HepG2 (cell line): ENCODE data around the gene TALDO1. TPM values are rescaled to one million over a fixed set of nuclear protein-coding genes. Genes with fewer than 3 reads are reported as not detected.

Experiments used
- AHR ChIP-seq: IDR thresholded peaks from 2 replicates; pipeline ENCODE4 v1.6.1; 2018; ENCODE audit warnings: missing genetic modification reagents, missing compliant biosample characterization
- ETV5 ChIP-seq: IDR thresholded peaks from 2 replicates; pipeline ENCODE4 v1.6.1; 2018; ENCODE audit warnings: missing biosample characterization, missing genetic modification reagents, inconsistent platforms, borderline replicate concordance
- HNRNPLL ChIP-seq: fragments of 200-400 bp; formaldehyde crosslinking; IDR thresholded peaks from 2 replicates; pipeline ENCODE4 v1.6.1; 2017; ENCODE audit warnings: mild to moderate bottlenecking, low read depth, low read length; ENCODE audit not compliant: poor library complexity, severe bottlenecking
- KDM5B ChIP-seq: sonication (generic); formaldehyde crosslinking; IDR thresholded peaks from 2 replicates; pipeline ENCODE4 v1.4.0; 2020; ENCODE audit warnings: missing genetic modification reagents, mild to moderate bottlenecking, borderline replicate concordance
- MAZ ChIP-seq, 2 experiments: sonication (generic) in 1 of 2; formaldehyde crosslinking in 1 of 2; IDR thresholded peaks; 2 replicates each; pipeline versions ENCODE4 v1.5.0 to v1.6.1; 2012 to 2020; ENCODE audit warnings: low read depth in 2 of 2, mild to moderate bottlenecking in 2 of 2, borderline replicate concordance in 1 of 2, improper control_type of control experiment in 1 of 2, low read length in 1 of 2, missing genetic modification reagents in 1 of 2, moderate library complexity in 1 of 2
- PLSCR1 ChIP-seq: sonication (generic); formaldehyde crosslinking; IDR thresholded peaks from 2 replicates; pipeline ENCODE4 v1.5.0; 2020; ENCODE audit warnings: missing genetic modification reagents, mild to moderate bottlenecking, borderline replicate concordance
- RAD21 ChIP-seq: fragments of 450-650 bp; formaldehyde crosslinking; IDR thresholded peaks from 2 replicates; pipeline ENCODE4 v1.5.0; 2020; ENCODE audit warnings: mild to moderate bottlenecking
- TOPORS ChIP-seq: sonication (generic); formaldehyde crosslinking; IDR thresholded peaks from 2 replicates; pipeline ENCODE4 v1.8.0; 2023; ENCODE audit warnings: mild to moderate bottlenecking, missing genetic modification reagents
- UBTF ChIP-seq: sonication (generic); formaldehyde crosslinking; IDR thresholded peaks from 2 replicates; pipeline ENCODE4 v1.4.0; 2020; ENCODE audit warnings: mild to moderate bottlenecking, missing genetic modification reagents
- ZNF792 ChIP-seq: IDR thresholded peaks from 2 replicates; pipeline ENCODE4 v1.6.1; 2016
- polyA plus RNA-seq, 8 experiments: library from polyadenylated mRNA; depleted of rRNA in 3 of 8; stranded (reverse) in 7 of 8; unstranded in 1 of 8; fragments of >200 nt; fragmentation: Illumina TruSeq in 4 of 8; extraction: Trizol in 4 of 8; gene quantifications; 2 replicates each; pipeline versions ENCODE4 v1.2.1 to v1.2.3, GENCODE V29; 2011 to 2016; ENCODE audit warnings: low read depth in 4 of 8, missing spikeins in 1 of 8, mixed read lengths in 1 of 8; ENCODE audit not compliant: insufficient read depth in 1 of 8
- total RNA-seq, 5 experiments: library from RNA; depleted of rRNA; stranded (reverse); fragments of >200 nt; fragmentation: Illumina TruSeq; extraction: Trizol; gene quantifications; 2 replicates each; pipeline ENCODE4 v1.2.3, GENCODE V29; 2016; ENCODE audit warnings: low read depth in 1 of 5
- TF ChIP-seq, protein P1 (sequence below), 2 experiments: sonication (generic) in 1 of 2; formaldehyde crosslinking in 1 of 2; IDR thresholded peaks; 2 replicates each; pipeline versions ENCODE4 v1.6.1 to v1.9.0; 2014 to 2022; ENCODE audit warnings: antibody characterized with exemption in 1 of 2, borderline replicate concordance in 1 of 2, inconsistent platforms in 1 of 2, low read depth in 1 of 2, missing genetic modification reagents in 1 of 2
- TF ChIP-seq, protein P2 (sequence below): sonication (generic); formaldehyde crosslinking; IDR thresholded peaks from 2 replicates; pipeline ENCODE4 v1.8.0; 2022; ENCODE audit warnings: mild to moderate bottlenecking, missing genetic modification reagents, borderline replicate concordance

The TALDO1 gene
- total and polyA plus RNA-seq, 2 of the 13 experiments (the other 11 are each of a cell fraction or from before 2014, with no cell fraction given): 107 to 240 TPM

- TF ChIP-seq, protein P1, sequence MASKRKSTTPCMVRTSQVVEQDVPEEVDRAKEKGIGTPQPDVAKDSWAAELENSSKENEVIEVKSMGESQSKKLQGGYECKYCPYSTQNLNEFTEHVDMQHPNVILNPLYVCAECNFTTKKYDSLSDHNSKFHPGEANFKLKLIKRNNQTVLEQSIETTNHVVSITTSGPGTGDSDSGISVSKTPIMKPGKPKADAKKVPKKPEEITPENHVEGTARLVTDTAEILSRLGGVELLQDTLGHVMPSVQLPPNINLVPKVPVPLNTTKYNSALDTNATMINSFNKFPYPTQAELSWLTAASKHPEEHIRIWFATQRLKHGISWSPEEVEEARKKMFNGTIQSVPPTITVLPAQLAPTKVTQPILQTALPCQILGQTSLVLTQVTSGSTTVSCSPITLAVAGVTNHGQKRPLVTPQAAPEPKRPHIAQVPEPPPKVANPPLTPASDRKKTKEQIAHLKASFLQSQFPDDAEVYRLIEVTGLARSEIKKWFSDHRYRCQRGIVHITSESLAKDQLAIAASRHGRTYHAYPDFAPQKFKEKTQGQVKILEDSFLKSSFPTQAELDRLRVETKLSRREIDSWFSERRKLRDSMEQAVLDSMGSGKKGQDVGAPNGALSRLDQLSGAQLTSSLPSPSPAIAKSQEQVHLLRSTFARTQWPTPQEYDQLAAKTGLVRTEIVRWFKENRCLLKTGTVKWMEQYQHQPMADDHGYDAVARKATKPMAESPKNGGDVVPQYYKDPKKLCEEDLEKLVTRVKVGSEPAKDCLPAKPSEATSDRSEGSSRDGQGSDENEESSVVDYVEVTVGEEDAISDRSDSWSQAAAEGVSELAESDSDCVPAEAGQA (IDR thresholded peaks at IDR 0.05; ENCODE audit: low read depth): 0 out of 2 replicates have a peak, but pooled peaks have one; percentile 48
- TF ChIP-seq, protein P1 (CRISPR knock-in tag; IDR thresholded peaks at IDR 0.05; ENCODE audit: borderline replicate concordance): no peak
- peak; percentile 26; the same call in 1 of the 2 replicates for TF ChIP-seq AHR (CRISPR knock-in tag)
- peak; percentile 93 for TF ChIP-seq ZNF792 (CRISPR knock-in tag)
- TF ChIP-seq PLSCR1: no peak
- TF ChIP-seq ETV5 (CRISPR knock-in tag): peak; percentile 94
- TF ChIP-seq RAD21 (CRISPR knock-in tag): peak; percentile 22; the same call in 1 of the 2 replicates
- peak; percentile 56; the same call in 1 of the 2 replicates for TF ChIP-seq KDM5B
- TF ChIP-seq, protein P2, sequence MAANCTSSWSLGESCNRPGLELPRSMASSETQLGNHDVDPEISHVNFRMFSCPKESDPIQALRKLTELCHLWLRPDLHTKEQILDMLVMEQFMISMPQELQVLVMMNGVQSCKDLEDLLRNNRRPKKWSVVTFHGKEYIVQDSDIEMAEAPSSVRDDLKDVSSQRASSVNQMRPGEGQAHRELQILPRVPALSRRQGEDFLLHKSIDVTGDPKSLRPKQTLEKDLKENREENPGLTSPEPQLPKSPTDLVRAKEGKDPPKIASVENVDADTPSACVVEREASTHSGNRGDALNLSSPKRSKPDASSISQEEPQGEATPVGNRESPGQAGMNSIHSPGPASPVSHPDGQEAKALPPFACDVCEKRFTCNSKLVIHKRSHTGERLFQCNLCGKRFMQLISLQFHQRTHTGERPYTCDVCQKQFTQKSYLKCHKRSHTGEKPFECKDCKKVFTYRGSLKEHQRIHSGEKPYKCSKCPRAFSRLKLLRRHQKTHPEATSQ (CRISPR knock-in tag): peak; percentile 44; the same call in 1 of the 2 replicates
- TF ChIP-seq TOPORS (CRISPR knock-in tag): peak; percentile 64; the same call in 1 of the 2 replicates
- TF ChIP-seq HNRNPLL: peak; percentile 47
- TF ChIP-seq MAZ (IDR thresholded peaks at IDR 0.05; ENCODE audit: borderline replicate concordance, low read depth, low read length): peak; percentile 26; the same call in 1 of the 2 replicates
- TF ChIP-seq MAZ (CRISPR knock-in tag; IDR thresholded peaks at IDR 0.05; ENCODE audit: low read depth): peak; percentile 94
- peak; percentile 96 for TF ChIP-seq UBTF (CRISPR knock-in tag)
Observed at GRCh38 chr11:704781-705645, 42.3 kb upstream of the TALDO1 start (continued).
